ENCODE data around the gene ZCCHC2.
A peak's percentile ranks its signal among the peaks of the same experiment; 100 is the strongest.

The ZCCHC2 gene

DNA sequence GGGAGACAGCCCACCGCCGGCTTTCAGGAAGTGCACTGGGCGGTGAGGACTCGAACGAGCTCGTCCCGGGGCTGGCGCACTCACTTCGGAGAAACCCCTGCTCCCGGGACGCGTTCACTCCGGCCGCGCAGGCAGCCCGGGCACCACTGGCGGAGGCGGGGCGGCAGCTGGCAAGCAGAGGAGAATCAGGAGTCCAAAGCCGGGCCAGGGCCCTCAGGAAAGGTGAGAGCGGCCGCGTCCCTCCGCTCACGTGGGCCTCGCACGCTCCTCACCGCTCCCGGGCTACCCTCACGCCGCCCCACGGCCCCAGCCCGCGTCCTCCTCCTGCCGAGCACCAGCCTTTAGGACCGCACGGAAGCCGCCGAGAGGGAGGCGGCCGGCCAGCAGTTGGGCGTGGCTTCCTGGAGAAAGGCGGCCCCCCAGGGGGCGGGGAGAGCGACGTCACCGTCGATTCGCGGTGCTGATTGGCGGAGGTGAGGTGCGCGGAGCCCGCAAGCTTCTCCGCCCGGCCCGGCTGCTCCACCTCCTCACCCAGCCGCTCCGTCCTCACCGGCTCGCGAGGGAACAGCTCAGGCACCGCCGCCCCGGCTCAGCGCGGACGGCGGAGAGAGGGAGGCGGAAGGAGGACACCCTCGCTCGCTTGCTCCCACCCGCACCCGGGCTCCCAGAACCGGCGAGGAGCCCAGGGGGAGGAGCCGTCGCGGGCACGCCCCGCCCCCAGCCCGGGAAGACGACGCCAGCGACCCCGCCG is at the start of gene ZCCHC2:
Gene ZCCHC2, plus strand, starts transcription at position 522 of the 751 bp plus-strand sequence. CDS start 400 bp downstream, outside the sequence.
- DNase-seq = peak; percentile 99

DNA sequence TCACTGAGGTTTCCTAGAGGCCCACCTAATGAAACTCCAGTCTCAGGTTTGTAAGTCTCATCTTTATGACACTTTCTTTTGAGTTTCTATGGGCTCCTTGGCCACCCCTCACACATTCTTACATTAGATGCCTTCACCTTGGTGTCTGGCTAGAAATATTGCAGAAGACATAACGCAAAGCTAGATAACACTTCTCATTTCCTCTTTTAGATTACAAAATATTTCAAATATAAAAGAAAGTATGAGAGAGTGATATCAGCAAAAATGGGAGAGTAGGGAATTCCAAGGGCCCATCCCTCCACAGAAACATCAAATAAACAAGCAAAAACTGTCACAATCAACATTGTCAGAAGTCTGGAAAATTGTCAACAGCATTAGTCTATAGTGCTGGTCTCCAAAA is 43.3 kb upstream of the ZCCHC2 start:
- no peak for DNase-seq

DNA sequence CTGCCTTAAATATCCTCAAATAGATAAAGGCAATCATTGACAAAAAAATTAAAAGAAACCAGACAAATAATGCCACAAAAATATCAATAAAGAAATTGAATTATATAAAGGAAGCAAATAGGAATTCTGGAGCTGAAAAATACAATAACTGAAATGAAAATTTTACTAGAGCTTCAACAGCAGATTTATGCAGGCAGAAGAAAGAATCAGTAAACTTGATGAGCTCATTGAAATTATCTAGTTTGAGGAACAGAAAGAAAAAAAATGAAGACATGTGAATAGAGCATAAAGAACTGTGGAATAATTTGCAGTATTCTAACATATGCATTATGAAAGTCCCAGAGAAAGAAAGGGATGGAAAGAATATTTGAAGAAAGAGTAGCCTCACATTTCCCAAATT is 41.9 kb upstream of the ZCCHC2 start:
- DNase-seq = no peak

DNA sequence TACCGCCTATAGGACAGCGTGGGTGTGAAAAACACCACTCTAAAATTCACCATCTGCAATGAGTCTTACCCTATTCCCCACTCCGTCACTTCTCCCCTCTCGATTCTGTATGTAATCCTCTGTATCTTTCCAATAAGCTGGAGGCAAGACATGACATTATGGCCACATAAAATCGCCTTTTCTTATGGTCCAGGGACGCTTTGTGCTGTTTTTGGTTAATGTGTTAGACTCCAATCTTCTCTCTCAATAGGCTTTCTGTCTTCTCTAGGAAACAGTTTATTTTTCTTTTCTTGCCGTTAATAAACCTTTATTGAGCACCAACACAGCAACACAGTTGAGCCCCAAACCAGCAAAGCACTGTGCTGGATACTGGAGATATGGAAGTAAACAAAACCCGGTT is 37.9 kb upstream of the ZCCHC2 start:
- no peak for DNase-seq

DNA sequence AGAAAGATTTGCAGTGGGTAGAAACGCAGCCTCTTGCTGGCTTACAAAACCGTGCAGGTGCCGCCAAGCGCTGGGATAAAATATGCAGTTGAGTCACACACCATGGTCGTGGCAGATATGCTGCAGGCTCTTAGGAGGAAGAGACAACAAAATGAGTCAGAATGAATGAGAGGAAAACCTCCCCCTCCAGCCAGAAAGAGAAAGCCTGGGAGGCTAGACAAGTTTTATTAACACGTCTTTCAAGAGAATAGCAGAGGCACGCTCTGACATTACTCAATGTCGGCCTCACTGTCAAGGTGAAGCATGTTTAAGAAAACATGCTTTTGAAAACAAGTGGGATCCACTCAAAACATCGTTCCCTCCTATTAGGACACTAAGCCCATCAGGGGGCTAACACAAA is 37.1 kb upstream of the ZCCHC2 start:
- no peak for DNase-seq

DNA sequence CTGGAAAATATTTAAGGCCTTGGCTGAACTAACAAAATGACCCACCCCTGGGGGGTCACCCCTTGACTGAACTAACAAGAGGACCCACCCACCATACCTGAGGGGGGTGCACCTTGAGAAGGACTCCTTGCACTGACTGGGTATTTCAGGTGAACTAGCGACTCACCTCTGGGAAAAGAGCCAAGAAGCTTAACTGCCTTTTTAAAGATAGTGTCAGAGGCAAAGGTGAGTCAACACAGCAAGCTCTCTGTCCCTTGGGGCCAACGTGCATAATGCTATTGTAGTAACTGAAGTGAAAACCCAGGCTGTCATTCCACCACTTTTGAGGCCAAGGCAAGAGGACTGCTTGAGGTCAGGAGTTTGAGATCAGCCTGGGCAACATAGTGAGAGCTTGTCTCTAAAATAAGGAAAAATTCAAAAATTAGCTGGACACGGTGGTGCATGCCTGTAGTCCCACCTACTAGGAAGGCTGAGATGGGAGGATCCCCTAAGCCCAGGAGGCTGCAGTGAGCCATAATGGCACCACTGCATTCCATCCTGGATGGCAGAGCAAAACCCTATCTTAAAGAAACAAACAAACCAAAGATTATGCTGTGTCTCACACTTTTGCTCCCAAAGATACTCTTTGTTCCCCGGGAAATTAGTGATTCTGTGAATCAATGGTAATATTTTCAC is 36.4 kb upstream of the ZCCHC2 start:
- DNase-seq = no peak

DNA sequence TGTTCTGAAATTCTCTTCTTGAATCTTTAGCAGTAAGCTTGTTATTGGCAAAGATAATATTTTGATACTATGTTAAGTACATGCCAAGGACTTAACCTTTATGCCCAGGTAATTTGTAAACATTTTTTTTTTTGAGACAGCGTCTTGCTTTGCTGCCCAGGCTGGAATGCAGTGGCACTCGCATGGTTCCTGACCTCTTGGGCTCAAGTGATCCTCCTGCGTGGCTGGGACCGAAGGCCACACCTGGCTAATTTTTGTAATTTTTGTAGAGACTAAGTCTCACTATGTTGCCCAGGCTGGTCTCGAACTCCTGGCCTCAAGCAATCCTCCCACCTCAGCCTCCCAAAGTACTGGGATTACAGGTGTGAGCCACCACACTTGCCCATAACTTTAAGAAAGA is 35.7 kb upstream of the ZCCHC2 start:
- DNase-seq = no peak

DNA sequence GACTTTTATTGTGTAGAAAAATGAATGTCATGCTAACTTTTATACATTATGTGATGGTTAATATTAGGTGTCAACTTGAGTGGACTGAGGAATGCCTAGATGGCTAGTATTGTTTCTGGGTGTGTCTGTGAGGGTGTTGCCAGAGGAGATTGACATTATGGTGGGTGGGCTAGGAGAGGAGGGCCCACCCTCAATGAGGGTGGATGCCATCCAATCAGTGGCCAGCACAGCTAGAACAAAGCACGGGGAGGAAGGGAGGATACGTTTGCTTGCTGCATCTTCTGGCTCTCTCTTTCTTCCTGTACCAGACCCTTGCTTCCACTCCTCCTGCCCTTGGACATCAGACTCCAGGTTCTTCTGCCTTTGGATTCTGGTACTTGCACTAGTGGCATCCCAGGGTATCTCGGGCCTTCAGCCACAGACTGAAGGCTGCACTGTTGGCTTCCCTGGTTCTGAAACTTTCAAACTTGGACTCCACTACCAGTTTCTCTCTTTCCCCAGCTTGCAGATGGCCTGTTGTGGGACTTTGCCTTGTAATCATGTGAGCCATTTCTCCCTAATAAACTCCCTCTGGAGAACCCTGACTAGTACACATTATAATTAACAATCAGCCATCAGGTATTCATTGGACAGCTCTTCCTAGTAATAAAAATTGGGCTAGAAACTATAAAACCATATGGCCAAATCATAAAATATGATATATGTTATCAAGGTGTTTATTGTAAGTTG is 31.7 kb upstream of the ZCCHC2 start:
- DNase-seq = no peak

DNA sequence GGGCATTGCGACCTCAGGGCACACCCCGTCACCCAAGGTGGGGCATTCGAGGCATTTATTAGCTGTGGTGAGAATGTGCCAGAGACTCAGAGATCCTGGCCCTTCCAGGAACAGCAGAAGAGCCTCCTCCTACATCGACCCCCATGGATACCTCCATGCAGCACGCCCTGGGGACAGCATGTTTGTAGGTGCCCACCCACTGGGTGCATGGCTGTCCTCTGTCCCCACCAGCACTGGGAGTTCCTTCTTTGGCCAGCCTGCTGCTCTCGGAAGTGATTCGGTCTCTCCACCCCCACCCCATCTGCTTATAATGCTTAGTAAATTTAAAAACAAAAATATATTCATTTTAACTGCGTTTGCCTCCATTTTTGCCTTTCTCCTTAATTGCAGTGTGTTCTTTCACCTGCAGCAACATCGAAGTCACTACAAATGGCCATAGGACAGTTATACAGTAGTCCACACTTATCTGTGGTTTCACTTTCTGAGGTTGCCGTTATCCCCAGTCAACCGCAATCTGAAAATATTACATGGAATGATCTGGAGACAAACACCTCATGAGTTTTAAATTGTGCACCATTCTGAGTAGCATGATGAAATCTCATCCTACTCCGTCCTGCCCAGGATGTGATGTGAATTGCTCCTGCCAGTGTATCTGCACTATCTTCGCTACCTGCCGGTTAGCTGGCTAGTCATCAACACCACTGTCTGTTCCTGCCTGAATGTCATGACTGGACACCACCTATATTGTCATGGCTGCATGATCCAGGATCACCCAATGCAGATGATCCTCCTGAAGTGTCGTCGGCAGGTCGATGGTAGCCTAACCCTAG is 29.6 kb upstream of the ZCCHC2 start:
- no peak for DNase-seq

DNA sequence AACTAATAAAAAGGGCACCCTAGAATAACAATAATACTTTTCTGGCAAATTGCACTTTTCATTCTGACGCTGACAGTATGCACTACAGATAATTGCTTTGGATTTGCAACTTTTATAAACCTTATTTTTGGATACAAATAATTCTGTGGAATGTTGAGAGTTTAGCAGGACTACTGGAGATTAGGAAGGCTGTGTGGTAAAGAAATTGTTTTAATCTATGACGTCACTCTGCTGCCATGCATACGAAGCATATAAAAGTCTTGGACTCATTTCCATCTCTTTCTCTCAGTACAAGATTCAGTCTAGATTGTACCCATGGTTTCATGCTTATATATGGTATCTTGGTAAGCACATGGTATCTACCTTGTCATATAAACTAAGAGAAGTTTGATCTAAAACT is 28.1 kb upstream of the ZCCHC2 start:
- no peak for DNase-seq

DNA sequence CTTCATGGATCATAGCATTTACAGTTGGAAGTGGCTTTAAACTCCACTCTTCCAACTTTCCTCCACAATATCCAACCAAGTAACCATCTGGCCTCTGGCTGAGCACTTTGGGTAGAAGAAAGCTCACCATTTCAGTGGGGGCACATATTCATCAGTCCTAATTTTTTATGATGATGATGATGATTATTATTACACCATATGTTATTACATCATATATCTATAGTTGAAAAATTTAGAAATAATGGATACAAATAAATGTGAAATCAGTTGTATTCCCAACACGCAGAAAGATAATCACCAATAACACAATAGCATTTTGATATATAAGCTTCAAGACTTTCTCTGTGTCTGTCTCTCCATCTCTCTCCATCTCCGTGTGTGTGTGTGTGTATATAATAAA is 26.6 kb upstream of the ZCCHC2 start:
- DNase-seq = no peak

DNA sequence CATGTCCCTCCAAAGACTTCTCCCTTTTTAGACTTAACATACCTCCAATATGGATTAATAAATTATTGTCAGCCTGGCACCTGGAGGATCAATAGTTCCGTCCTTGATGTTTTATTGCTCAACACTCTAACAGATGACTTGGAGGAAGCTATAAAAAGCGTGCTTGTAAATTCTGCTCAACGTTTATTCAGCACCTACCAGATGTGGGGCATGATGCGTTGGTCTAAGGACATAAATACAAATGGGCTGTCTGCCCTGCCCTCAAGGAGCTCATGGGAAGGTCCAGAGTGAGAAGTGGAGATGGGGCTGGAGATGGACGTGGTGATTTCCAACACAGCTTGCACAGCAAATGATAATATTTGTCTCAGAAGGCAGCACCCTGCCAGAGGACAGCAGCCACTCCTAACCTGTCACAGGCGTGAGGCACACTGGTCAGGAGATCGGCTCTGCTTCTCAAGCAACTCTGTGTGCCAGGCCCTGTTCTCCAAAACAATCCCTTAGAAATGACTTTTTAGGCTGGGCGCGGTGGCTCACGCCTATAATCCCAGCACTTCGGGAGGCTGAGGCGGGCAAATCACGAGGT is 25.5 kb upstream of the ZCCHC2 start:
- no peak for DNase-seq

DNA sequence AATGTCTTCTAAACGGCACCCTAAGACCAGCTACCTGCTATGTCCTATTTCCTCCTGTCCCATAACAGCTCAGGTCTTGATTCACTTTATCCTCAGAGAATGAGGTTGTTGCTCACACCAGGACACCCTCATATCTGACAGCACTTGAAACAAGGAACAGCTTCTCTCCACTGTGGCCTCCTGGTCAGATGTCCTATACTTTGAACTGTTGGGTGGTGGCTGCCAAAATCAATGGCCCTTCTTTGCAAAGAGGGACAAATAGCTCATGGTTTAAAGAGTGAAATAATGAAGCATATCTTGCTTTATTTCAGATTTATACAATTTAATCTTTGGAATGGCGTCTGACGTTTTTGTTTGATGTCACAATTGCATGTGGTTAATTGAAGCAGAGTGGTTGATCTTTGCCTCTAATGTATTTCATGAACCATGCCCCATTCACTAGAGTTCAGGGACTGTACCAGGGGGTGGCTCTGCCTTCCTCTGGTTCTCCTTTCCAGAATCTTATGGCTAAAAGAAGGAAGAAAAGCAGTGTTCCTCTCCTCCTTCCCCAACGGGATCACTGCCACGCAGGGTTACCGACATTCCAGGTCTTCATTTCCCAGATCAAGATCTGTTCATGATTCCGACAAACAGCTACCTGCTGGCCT is 24.1 kb upstream of the ZCCHC2 start:
- no peak for DNase-seq

DNA sequence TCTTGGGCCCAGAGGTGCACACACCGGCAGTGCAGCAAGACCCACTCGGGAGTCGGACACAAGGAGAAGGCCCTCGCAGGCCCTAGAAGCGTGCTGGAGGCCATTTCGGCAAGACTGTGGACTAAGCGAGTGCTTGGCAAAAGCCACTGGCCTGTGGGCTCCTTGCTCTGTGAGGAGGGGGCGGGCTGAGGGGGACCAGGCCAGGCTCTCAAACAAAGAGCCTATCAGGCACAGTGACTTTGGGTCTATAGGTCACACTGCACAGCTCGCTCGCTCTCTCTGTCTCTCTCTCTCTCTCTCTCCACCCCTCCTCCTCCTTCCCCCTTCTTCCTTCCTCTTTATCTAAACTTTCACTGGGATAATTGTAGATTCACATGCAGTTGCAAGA is 23.6 kb upstream of the ZCCHC2 start:
- no peak for DNase-seq

DNA sequence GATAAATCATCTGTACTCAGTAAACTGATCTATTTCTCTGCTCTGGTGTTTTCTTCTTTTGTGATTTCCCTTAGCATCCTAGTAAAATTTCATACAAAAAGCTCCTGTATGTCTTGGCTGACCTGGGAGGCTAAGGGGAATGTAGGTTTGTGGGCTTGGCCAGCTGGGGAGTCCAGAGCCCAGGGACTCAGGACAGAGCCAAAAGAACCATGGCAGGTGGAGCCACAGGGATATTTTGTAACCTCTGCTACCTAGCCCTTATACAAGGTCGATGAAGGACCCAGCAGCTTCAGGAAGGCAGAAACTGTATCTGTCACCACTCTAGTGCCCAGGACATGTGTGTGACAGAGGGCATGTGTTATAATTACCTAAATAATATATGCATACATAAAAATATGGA is 22.7 kb upstream of the ZCCHC2 start:
- no peak for DNase-seq

DNA sequence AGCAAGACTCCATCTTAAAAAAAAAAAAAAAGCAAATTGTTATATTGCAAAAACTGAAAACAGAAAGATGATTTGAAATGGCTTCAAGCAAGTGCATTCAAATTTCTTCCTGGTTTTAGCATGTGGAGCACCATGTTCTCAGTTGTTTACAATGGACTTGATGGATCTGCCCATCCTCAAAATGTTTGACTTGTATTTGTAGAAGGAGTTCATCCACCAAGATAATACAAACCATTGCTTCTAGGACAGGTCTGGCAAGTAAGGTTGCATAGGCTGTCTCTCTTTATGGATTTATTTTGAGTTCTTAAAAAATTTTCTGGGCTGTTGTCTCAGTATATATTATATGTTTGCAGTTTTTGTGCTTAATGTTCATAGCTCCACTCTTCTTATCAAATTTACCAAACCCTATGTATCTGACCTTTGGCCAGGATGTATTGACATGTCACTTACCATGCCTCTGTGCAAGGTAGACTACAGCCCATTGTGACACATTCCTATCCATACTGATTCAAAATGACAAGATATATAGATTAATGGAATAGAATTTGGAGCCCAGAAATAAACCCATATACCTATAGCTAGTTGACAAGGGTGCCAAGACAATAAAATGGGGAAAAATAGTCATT is 21.7 kb upstream of the ZCCHC2 start:
- DNase-seq = no peak

DNA sequence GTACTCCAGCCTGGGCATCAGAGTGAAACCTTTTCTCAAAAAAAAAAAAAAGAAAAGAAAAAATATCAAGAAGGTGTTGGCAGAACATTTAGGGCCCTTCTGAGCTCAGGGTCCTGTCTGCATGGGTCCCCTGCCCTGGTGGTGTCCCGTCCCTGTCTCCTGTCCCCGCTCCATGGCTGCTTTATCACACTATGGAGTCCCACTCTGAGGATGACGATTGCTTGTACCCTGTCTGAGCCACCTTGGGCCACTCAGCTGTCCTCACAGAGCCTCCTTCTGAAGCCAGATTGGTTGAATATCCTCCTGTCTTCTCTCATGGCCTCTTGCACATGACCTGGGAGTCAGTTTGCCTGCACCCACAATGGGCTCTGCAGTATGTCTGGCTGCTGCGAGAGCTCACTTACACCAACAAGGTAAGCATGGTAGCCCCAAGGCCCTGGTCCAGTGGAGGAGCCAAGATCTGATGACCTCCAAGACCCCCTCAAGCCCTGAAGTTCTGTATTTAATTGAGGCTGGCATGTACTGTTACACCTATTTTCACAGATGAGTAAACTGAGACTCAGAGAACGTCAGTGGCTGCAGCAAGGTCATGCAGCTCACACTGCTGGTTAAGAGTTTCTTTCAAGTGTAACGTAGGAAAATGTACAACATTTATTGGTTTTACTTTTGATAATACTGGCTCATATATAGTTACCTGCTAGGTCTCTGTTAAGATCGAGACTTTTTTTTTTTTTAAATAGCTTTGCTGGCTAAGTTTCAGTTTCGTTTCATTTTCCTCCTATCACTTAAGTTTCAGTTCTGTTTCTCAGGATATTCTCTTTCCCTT is 16.9 kb upstream of the ZCCHC2 start:
- DNase-seq = peak; percentile 36

DNA sequence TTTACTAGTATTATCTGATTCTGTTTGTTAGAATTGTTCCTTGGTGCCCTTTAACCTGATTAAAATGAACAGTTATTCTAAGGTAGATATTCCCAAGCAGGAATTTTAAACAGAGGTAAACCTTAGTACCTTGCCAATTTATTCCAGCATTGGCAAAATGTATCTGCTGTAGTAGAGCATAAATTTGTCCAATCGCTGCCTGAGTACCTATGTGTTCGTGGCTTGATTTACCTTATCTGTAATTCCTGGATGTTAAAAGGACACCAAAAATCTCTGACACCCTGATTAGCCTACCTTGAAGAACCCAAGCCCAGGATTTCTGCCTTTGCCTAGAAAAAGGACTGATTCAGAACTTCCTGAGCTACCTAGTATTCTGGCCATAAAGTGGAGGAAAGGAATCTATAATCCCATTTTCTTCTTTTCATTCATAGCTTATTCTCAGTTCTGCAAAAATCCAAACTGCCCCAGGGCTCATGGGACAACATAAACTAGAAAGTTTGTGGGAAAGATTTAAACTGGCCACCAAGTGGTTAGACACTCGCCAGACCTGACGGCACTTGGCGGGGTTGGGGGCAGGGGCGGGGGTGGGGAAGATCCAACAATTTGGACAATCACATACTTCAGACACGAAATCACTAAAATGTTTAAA is 16.2 kb upstream of the ZCCHC2 start:
- no peak for DNase-seq

DNA sequence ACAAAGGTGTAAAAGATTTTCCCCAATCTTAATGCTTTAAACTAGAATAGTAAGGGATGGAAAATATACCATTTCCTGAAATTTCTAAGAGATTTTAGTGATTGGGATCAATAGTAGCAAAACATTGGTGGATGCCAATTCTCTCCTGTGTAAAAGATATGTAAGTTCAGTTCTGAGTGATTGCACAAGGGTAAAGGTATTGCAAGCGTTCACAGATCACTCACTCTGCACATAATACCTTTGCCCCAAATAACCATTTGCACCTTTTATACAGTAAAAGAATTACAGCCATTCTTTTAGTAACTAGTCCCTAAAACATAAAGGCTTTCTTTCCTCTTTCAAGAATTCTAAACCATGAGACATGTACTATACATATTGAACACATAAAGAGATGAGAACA is 13.0 kb upstream of the ZCCHC2 start:
- no peak for DNase-seq

DNA sequence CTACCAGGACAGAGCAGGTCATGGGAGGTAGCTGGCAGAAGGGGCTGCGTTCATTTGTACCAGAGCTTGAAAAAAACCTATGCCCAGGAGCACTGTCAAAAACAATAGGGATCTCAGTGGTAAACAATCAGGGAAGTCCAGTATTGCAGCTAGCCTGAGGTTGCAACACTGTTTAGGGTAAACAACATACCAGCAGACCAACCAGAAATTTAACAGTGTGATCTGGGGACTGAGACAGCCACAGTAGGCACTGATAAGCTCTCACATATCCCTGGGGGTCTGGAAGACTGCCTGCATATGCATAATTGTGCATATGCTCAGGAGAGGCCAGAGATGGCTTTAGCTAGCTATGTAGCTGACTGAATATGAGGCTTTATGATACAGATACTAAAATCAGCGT is 12.0 kb upstream of the ZCCHC2 start:
- no peak for DNase-seq

Data from CD4-positive, alpha-beta T cell treated with Interleukin-12 subunit alpha and Interleukin-12 subunit beta, for 1 hour (primary cell).